ENCODE measurements around the gene MS4A8.

- TF ChIP-seq EP300 (IDR thresholded peaks at IDR 0.05) (no peak), POLR2AphosphoS5 (IDR thresholded peaks at IDR 0.05) (no peak), CTCF (IDR thresholded peaks at IDR 0.05) (no peak), POLR2A (IDR thresholded peaks at IDR 0.05) (no peak)
Measured at GRCh38 chr11:60748821-60749220, 49.4 kb downstream of the MS4A8 start.
